Left kidney (tissue), 2 donors: Measurements from ENCODE around the gene CCT2. TPM values are rescaled to one million over a fixed set of nuclear protein-coding genes. Genes with fewer than 3 reads are reported as not detected.

Source experiments
- DNase-seq: peaks from one replicate; pipeline ENCODE4 v3.0.0-alpha.2; 2013
- polyA plus RNA-seq: library from polyadenylated mRNA; unstranded; fragments of 120-200 nt; gene quantifications from one replicate; pipeline ENCODE4 v1.2.1, GENCODE V29; 2013; ENCODE audit not compliant: insufficient read length

The CCT2 gene
- polyA plus RNA-seq, 1 donor, result 288 TPM

DNA sequence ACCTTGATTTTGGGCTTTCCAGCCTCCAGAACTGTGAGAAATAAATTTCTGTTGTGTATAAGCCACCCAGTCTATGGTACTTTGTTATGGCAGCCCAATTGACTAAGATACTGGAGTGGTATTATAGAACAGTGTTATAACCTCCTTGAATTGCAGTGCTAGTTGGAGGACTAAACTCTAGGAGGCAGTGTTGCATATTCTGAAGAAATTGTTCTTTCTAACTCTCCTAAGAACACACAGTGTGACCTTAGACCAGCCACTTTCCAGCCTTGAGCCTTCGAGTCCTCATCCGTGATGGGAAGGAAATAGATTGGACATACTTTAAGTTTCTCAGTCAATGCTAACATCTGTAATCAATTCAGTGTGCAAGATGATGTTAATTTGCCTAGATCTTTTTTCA is 47.8 kb downstream of the CCT2 start:
- DNase-seq, result no peak

DNA sequence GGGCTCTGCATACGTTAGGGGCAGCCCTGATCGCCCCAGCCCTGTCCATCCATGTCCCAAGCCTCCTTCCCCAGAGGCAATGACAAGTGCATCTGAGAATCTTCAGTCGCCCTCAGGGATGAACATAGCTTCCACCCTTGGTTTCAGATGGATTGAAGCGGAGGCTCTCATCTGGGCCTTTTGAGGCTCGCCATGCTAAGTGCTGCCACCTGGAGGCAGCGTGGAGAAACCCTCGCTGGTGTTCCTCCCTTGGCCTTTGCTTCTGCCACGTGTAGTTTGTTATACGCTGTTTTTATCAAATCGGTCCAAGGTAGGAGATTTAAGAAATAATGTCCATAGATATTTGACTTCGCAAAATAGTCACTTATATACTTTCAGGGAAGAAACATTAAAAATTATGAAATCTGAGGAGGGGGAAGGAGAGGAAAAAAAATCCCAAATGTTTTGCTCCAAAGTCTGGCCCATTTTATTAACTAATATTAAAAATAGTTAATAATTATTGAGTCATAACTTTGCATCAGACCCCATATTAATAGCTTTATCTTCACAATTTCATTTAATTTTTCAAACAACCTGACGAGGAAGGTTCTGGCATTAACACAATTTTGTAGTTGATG is 54.2 kb downstream of the CCT2 start:
- DNase-seq, result peak; percentile 51

DNA sequence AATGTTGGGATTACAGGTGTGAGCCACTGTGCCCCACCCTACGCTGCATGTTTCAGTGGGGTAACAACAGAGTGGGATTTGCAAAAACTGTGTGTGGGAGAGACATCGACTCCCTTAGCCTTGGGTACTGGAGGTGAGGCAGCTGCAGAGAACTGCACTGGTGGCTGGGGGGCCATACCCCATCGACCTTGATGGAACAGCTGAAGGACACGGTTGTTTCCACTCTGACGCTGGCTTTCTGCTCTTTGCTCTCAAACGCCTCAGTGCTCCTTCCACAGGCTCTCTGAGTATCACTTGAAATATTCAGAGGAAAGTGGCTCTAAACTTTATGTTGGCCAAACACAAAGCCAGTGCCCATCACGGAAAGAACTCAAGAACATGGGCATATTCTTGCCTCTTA is 56.3 kb downstream of the CCT2 start:
- DNase-seq, result no peak

DNA sequence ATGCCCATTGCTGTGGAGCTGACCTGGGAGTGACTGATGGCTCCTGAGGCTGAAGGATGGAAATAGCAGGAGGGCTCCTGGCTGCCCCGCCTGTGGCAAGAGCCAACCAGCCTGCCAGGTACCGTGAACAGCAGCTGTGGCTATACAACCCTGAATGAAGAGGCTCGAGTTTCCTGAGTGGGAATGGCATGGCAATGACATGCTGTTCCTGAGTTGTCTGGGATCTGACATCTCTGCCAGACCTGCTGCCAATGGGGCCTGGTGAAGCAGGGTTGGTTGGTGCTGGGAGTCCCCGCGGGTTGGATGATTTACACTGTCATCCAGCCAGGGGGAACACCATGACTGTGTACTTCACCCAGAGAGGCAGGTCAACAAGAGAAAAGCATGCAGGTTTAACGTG is 57.3 kb downstream of the CCT2 start:
- DNase-seq, result no peak

DNA sequence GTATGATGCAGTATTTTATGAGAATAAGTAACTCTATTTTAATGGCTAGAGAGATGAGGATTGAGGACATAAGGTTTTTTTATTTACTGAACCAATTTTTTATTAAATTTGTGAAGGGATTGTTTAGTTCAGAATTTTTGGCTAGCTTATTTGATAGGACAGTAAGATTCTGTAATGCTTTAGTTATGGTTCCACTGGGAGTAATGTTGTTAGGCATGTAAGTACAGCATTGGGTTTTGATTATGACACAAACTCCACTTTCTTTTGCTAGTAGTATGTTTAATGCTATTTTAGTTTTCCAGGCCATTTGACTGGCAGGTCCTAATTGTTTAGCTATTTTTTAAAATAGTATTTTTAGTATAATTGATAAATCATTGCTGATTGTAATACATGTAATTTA is 59.3 kb downstream of the CCT2 start:
- DNase-seq, result no peak

DNA sequence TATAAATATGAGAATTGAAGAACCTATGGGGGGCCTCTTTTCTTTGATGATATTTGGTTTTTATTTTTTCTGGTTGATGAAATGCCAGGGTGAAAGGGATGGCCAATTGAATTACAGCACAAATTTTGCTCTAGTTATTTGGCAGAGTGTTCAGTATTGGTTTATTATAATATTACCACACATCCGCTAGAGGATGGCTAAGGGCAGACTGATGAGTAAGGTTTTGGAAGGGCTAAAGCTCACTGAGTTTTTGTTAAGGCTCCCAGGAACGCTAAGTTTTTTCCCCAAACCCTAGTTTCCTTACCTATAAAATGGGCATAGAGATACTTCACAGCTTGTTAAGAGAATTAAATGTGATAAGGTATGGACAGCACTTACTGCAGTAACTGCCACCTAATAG is 59.8 kb downstream of the CCT2 start:
- no peak for DNase-seq

DNA sequence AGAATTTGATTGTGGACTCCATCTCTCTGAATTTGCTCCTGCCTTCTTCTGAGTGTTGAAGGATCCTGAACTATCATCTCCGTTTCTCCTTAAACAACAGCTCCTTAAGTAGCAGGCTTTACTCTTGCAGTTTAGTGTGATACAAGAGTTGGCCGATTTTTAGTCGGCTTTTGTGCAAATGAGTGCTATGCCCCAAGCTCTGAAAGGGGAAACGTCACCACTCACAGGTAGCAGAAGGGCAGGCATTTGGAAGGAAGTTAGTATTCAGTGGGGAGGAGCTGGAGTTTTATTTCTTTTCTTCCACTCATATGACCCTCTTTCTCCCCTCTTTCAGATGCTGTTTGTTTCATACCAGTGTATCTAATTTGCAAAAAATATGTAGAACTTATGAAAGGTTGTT is 61.9 kb downstream of the CCT2 start:
- DNase-seq, result no peak

DNA sequence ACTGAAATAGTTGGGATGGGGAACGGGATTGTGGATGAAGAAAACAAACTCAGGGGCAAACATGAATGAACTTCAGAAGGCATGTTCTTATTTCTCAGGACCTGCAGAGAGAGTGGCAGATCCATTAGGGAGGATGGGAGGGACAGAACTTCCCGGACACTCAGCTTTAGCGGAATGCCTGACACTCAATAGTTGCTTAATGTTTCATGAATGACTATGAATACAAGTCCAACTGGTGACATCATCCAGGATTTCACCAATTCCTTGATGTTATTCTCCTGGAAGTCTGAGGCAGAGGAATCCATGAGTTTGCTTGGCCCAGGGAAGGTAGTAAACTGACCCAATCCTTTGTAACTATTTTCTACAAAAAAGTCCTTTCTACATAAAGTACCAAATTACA is 63.2 kb downstream of the CCT2 start:
- DNase-seq, result no peak

DNA sequence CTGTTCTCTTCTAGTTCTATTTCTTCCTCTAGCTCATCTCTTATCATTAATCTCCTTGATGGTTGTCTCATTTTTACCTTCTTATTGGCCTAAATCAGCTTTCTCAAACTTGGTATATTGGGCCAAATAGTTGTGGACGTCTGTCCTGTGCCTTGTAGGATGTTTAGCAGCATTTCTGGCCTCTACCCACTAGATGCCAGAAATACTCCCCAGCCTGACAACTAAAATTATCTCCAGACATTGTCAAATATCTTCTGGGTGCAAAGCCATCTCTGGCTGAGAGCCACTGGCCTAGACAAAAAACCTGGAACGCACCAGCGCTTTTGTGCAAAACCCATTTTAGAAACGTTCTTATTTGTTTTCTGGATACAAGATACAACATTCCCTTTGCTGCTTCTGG is 64.3 kb downstream of the CCT2 start:
- no peak for DNase-seq

Other genes with a start within 250 kb of the CCT2 start
- gene LYZ, start 237.1 kb upstream of the CCT2 start, polyA plus RNA-seq, result 19.5 TPM
- gene YEATS4, start 225.7 kb upstream of the CCT2 start, polyA plus RNA-seq, result 35.6 TPM
- gene FRS2, start 115.1 kb upstream of the CCT2 start, polyA plus RNA-seq, result 46.4 TPM
- 0.08 TPM for gene LRRC10, start 25.4 kb downstream of the CCT2 start, polyA plus RNA-seq
- gene BEST3, start 113.8 kb downstream of the CCT2 start, polyA plus RNA-seq, result 0.48 TPM
- gene RAB3IP, start 153.4 kb downstream of the CCT2 start, polyA plus RNA-seq, result 81.7 TPM
- 7.1 TPM for gene MYRFL, start 239.8 kb downstream of the CCT2 start, polyA plus RNA-seq